ENCODE data around the gene PRXL2A.

DNA sequence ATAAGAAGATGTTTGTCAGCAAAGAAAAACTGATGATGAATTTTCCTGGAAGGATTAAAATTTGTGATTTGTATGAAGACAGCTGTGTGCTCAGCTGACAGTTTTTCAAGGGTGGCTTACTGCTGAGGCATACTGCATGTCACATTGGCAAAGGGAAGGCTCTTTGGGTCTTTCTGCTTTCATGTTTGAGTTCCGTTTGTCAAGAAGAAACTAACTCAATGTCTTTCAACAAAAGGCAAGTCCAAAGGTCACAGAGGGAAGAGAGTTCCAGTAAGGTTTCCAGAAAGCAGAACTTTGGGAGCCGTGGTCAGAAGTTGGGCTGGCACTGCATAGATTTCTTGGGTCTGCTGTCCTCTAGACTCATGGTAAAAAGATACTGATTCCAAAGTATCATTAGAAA lies 34.8 kb upstream of the PRXL2A start:
- no peak for TF ChIP-seq CTCF (IDR thresholded peaks at IDR 0.05)
- TF ChIP-seq POLR2A (IDR thresholded peaks at IDR 0.05): no peak
- TF ChIP-seq POLR2AphosphoS5 (IDR thresholded peaks at IDR 0.05): no peak
